AG04449 (cell line): ENCODE measurements around the gene TSPO.
"Not testable (repeated sequence)": the region's sequence is repeated elsewhere in the genome, so short reads cannot be mapped to it uniquely, and the experiment has no call there.

Experiments used
- CTCF ChIA-PET: fragments of 350-600 bp; formaldehyde crosslinking; extraction: SDS; loops from one replicate; lab custom pipeline; 2021; ENCODE audit warnings: antibody characterized with exemption; lab: Yijun Ruan, JAX
- POLR2A ChIA-PET: fragments of 400-600, 350-600 bp; formaldehyde crosslinking; extraction: SDS; loops from one replicate; lab custom pipeline; 2020; ENCODE audit warnings: antibody characterized with exemption, inconsistent platforms; lab: Yijun Ruan, JAX
- DNase-seq: peaks from one replicate; pipeline ENCODE4 v3.0.0-alpha.2; 2010; ENCODE audit warnings: low read depth, low spot score
- H3K4me3 ChIP-seq: 2 replicates; pipeline ENCODE4 v1.5.1; 2011; ENCODE audit warnings: low read depth, mild to moderate bottlenecking, control low read depth, low read length
- TF ChIP-seq, protein P1 (sequence below): IDR thresholded peaks from one replicate; pipeline ENCODE4 v1.5.1; 2011; ENCODE audit warnings: mild to moderate bottlenecking, moderate library complexity, low read length, control low read depth, inconsistent platforms; ENCODE audit not compliant: insufficient read depth; ENCODE audit errors: missing control alignments

The TSPO gene

GRCh38 chr22:43151251-43152002 is at the start of gene TSPO:
Gene TSPO (plus strand): TSS chr22:43151559. CDS start chr22:43159239, 7,680 bp downstream.
- TF ChIP-seq, protein P1, sequence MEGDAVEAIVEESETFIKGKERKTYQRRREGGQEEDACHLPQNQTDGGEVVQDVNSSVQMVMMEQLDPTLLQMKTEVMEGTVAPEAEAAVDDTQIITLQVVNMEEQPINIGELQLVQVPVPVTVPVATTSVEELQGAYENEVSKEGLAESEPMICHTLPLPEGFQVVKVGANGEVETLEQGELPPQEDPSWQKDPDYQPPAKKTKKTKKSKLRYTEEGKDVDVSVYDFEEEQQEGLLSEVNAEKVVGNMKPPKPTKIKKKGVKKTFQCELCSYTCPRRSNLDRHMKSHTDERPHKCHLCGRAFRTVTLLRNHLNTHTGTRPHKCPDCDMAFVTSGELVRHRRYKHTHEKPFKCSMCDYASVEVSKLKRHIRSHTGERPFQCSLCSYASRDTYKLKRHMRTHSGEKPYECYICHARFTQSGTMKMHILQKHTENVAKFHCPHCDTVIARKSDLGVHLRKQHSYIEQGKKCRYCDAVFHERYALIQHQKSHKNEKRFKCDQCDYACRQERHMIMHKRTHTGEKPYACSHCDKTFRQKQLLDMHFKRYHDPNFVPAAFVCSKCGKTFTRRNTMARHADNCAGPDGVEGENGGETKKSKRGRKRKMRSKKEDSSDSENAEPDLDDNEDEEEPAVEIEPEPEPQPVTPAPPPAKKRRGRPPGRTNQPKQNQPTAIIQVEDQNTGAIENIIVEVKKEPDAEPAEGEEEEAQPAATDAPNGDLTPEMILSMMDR, result no peak
- H3K4me3 ChIP-seq, result peak within 1 kb of the TSS; percentile 83
- CTCF ChIA-PET, result interaction anchor here (0.8 kb wide), 1 partner anchor 36 kb away, joined by 3 read pairs; no protein-coding TSS in a partner anchor
- DNase-seq, result no peak
- POLR2A ChIA-PET, result interaction anchor here (1.0 to 1.3 kb wide), 2 partner anchors 13 to 17 kb away, joined by 3 to 5 read pairs; no protein-coding TSS in a partner anchor

DNA sequence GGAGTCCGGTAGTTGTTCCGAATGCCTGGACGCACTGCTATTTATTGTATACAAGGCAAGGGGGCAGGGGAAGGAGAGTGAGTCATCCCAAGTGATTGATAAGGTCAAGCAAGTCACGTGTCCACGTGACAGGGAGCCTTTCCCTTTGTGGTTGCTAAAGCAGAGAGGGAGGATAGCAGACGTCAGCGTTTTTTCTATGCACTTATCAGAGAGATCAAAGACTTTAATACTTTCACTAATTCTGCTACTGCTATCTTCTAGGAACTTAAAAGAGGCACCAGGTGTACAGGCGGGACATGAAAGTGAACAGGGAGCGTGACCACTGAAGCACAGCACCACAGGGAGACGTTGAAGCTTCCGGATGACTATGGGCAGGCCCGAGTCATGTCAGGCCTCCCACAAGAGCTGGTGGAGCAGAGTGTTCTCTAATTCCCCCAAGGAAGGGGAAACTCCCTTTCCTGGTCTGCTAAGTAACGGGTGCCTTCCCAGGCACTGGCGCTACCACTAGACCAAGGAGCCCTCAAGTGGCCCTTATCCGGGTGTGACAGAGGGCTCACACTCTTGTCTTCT is 47.2 kb upstream of the TSPO start:
- POLR2A ChIA-PET, DNase-seq, H3K4me3 ChIP-seq: not testable (repeated sequence)
- CTCF ChIA-PET, result interaction anchor here (1.3 kb wide), 1 partner anchor 12 kb away, joined by 6 read pairs; no protein-coding TSS in a partner anchor

DNA sequence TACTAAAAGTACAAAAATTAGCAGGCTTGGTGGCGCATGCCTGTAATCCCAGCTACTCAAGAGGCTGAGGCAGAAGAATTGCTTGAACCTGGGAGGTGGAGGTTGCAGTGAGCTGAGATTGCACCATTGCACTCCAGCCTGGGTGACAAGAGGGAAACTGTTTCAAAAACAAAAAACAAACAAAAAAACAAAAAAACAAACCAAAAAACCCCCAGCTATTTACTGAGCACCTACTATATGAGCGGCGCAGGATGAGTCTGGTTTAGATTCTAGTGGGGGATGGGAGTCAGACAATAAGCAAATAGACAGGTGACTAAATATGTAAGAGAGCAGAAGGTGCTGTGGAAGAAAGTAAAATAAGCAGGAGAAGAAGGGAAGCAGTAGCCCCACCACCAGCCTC is 46.4 kb upstream of the TSPO start:
- DNase-seq, H3K4me3 ChIP-seq, POLR2A ChIA-PET: not testable (repeated sequence)
- CTCF ChIA-PET, result interaction anchor here (1.3 kb wide), 1 partner anchor 13 kb away, joined by 6 read pairs; no protein-coding TSS in a partner anchor

GRCh38 chr22:43106302-43106701 is 45.1 kb upstream of the TSPO start:
- ChIA-PET CTCF (interaction anchor here (0.6 to 1.5 kb wide), 2 partner anchors 16 to 280 kb away, joined by 3 to 4 read pairs; no protein-coding TSS in a partner anchor), POLR2A (no interaction called here)
- H3K4me3 ChIP-seq, result no peak overlapping the region
- no peak for DNase-seq
- TF ChIP-seq, protein P1, result no peak

- TF ChIP-seq, protein P1, result no peak
- no peak for DNase-seq
- ChIA-PET CTCF (interaction anchor here (1.1 to 1.2 kb wide), 2 partner anchors 19 to 289 kb away, joined by 3 to 5 read pairs; no protein-coding TSS in a partner anchor), POLR2A (no interaction called here)
- no peak overlapping the region for H3K4me3 ChIP-seq
These were observed 41.8 kb upstream of the TSPO start for GRCh38 chr22:43109511-43109910.

DNA sequence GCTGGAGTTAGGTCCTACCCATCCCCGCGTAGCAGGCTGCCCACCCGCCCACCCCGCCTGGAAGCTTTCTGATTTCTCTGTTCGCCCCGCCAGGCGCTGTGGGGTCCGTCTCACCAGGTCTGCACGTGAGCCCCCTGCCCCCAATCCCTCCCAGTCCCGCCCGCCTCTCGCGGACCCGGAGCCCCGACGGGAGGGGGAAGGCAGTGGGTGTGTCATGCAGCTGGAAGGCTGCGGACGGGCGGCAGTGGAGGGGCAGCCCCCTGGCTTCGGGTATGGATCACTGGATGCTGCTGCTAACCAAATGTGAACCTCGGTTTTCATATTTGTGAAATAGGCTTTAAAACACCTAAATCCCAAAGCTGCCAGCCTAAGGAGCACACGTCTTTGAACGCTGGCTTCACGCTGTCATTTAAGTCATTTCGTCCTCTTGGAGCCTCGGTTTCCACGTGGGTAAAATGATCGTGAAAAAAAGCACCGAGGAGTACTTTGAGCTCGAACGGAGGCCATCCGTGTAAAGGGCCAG is 41.4 kb upstream of the TSPO start:
- ChIA-PET POLR2A (no interaction called here), CTCF (interaction anchor here (0.7 to 1.2 kb wide), 3 partner anchors 20 to 290 kb away, joined by 3 to 5 read pairs (median 4); no protein-coding TSS in a partner anchor)
- TF ChIP-seq, protein P1, result no peak
- DNase-seq, result no peak
- peak overlapping the region; percentile 41 for H3K4me3 ChIP-seq

GRCh38 chr22:43110444-43110926 is 40.9 kb upstream of the TSPO start, which contains the start of gene BIK:
Gene BIK (plus strand): TSS chr22:43110750. CDS start chr22:43124023, 13,273 bp downstream.
- TF ChIP-seq, protein P1, result peak; percentile 27
- ChIA-PET POLR2A (no interaction called here), CTCF (interaction anchor here (0.7 to 1.5 kb wide), 3 partner anchors 9 to 290 kb away, joined by 3 to 4 read pairs (median 3); no protein-coding TSS in a partner anchor)
- H3K4me3 ChIP-seq, result peak within 1 kb of the TSS; percentile 45
- no peak for DNase-seq
